ENCODE results near the gene ANO6.
A peak's percentile ranks its signal among the peaks of the same experiment; 100 is the strongest.
"Not testable (repeated sequence)": the region's sequence is repeated elsewhere in the genome, so short reads cannot be mapped to it uniquely, and the experiment has no call there.

The ANO6 gene

DNA sequence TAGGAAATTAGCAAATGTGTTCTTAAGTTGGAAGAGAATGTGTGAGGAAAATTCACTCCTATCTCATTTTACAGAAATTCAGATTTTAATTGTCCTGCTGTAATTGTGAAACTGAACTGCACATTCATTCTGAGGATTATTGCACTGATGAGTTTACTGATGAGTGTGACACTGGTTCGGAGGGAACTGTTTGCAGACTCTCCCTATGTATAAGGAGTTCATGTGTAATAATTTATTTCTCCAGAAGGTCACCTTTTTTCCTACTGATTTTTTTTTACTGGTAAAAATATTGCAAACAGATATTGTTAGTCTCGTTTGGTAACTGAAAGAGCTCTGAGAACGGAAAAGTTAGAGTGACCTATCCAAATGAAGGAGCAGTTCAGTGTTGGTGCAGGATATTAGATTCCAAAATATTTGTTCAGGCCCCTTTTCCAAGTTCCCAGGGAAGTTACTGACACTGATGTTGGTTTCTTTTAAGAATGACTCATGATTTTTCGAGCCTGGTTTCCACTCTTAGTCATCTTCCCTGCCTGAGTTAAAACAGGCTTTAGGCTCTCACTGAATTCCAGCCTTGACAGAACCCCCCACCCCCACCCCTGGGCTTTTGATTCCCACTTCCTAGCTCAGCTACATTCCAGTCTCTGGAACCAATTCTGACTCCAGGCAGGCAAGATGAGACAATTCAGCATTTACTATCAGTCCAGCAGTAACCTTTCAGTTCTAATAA is 18.4 kb downstream of the ANO6 start:
- CTCF ChIA-PET: interaction anchor here (1.3 to 2.9 kb wide), 5 partner anchors 11 to 44 kb away, joined by 3 to 11 read pairs (median 4); partner anchors contain the start of gene ANO6
- POLR2A ChIA-PET: no interaction called here
- TF ChIP-seq CTCF (IDR thresholded peaks at IDR 0.05; ENCODE audit: control extremely low read depth, extremely low read depth, low read depth, missing control alignments): no peak
- DNase-seq (ENCODE audit: extremely low spot score): no peak

DNA sequence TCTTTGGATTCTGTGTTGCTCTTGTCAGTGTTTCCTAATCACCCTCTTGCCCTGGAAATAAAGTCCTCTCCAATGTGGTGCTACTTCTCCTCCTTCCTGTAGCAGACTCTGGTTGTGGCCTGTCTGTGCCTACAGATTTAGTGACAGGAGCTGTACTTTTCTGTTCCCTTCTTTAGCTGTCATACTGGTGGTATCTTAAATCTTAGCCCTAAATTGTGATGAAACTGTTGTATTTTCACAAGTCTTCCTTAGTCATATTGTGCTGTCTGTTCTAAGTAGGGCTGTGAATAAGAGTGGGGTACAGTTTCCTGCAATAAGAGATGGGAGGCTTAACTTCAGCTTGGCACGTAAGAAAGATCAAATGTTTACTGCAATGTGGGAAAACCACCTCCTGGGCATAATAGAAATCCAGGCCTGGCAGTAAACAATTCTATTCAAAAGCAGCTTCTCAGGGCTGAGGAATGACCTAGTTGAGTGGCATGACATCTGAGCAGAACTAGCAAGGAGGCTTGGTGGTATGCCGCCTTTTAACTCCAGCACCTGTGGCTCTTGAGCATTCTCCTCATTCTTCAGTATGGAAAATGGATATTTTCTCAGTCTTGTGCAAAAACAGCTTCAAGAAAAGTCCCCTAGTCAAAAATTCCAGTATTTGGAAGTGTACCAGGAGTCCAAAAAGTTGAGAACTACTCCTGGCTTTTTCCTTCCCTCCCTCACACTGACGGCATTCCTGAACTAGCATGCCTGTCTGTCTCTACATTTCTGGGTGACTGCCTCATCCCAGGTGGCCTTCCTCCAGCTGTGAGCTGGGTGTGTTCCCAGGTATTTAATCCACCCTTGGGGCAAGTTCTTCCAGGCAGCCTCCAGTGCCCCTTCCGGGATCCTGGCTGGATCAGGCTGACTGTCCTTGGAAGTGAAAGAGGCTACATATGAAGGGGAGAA is 19.5 kb downstream of the ANO6 start:
- DNase-seq (ENCODE audit: extremely low spot score): no peak
- POLR2A ChIA-PET: no interaction called here
- no peak for TF ChIP-seq CTCF (IDR thresholded peaks at IDR 0.05; ENCODE audit: control extremely low read depth, extremely low read depth, low read depth, missing control alignments)
- CTCF ChIA-PET: interaction anchor here (1.0 to 2.9 kb wide), 4 partner anchors 14 to 20 kb away, joined by 3 to 11 read pairs (median 4); partner anchors contain the start of gene ANO6

- CTCF ChIA-PET; POLR2A ChIA-PET; DNase-seq (ENCODE audit: extremely low spot score): not testable (repeated sequence)
Measured at GRCh38 chr12:45236383-45236782, 20.5 kb downstream of the ANO6 start.

DNA sequence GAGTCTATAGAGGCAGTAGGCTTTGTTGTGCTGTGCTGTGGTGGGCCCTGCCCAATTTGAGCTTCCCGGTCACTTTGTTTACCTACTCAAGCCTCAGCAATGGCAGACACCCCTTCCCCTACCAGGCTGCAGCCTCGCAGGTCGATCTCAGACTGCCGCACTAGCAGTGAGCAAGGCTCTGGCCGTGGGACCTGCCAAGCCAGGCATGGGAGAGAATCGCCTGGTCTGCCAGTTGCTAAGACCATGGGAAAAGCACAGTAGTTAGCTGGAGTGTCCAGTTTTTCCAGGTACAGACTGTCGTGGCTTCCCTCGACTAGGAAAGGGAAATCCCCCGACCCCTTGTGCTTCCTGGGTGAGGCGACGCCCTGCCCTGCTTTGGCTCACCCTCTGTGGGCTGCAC is 26.3 kb downstream of the ANO6 start:
- DNase-seq (ENCODE audit: extremely low spot score): no peak
- CTCF ChIA-PET: interaction anchor here (0.8 to 1.8 kb wide), 4 partner anchors 8 to 27 kb away, joined by 3 to 5 read pairs (median 4); partner anchors contain the start of gene ANO6
- TF ChIP-seq CTCF (IDR thresholded peaks at IDR 0.05; ENCODE audit: control extremely low read depth, extremely low read depth, low read depth, missing control alignments): no peak
- POLR2A ChIA-PET: no interaction called here

DNA sequence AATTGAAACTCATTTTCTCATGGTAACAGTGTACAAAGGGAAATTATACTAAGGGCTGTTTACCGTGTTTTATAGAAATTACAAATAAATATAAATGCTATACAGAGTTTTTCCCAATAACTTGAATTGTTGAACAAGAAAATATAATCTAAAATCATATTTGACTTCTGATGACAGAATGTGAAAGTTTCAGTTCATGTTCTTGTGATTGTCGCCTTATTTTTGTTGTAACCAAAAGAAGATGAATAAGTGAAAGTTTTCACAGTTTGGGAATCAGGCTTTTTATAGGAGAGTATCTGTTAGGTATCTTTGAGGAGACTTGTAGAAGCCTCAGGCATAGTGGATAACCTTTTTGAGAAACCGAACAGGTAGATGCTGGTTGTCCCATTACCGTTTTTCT is 28.1 kb downstream of the ANO6 start:
- no peak for DNase-seq (ENCODE audit: extremely low spot score)
- no peak for TF ChIP-seq CTCF (IDR thresholded peaks at IDR 0.05; ENCODE audit: control extremely low read depth, extremely low read depth, low read depth, missing control alignments)
- CTCF ChIA-PET: no interaction called here
- POLR2A ChIA-PET: no interaction called here

GRCh38 chr12:45244561-45245343 is 28.9 kb downstream of the ANO6 start:
- CTCF ChIA-PET: interaction anchor here (0.9 to 1.2 kb wide), 5 partner anchors 11 to 32 kb away, joined by 3 read pairs; no protein-coding TSS in a partner anchor
- peak; percentile 25 for DNase-seq (ENCODE audit: extremely low spot score)
- TF ChIP-seq CTCF (IDR thresholded peaks at IDR 0.05; ENCODE audit: control extremely low read depth, extremely low read depth, low read depth, missing control alignments): no peak
- POLR2A ChIA-PET: interaction anchor here (0.6 kb wide), 1 partner anchor 1432 kb away, joined by 3 read pairs; no protein-coding TSS in a partner anchor

Measured in GM10248 (cell line).